HEK293T (cell line): Measurements from ENCODE around the gene FBXO34.

ENCODE experiments used
- CTCF ChIA-PET: fragments of 350-600 bp; formaldehyde crosslinking; extraction: SDS; loops from one replicate; lab custom pipeline; 2021; ENCODE audit warnings: antibody characterized with exemption, inconsistent platforms; lab: Yijun Ruan, JAX
- POLR2A ChIA-PET: fragments of 350-600 bp; formaldehyde crosslinking; extraction: SDS; loops from one replicate; lab custom pipeline; 2020; ENCODE audit warnings: antibody characterized with exemption, inconsistent platforms; lab: Yijun Ruan, JAX
- DNase-seq: peaks from one replicate; pipeline ENCODE4 v3.0.0; 2012; ENCODE audit warnings: mixed read lengths; ENCODE audit errors: extremely low spot score
- ARNT ChIP-seq: fragments of 450-650 bp; IDR thresholded peaks from 2 replicates; pipeline ENCODE4 v1.6.1; 2017; ENCODE audit warnings: mild to moderate bottlenecking
- BHLHE40 ChIP-seq: fragments of 450-650 bp; IDR thresholded peaks from 2 replicates; pipeline ENCODE4 v1.6.1; 2016; ENCODE audit warnings: mild to moderate bottlenecking, moderate library complexity, borderline replicate concordance
- CTBP1 ChIP-seq: fragments of 450-650 bp; IDR thresholded peaks from 2 replicates; pipeline ENCODE4 v1.6.1; 2016; ENCODE audit warnings: borderline replicate concordance
- ELF4 ChIP-seq: fragments of 450-650 bp; IDR thresholded peaks from 2 replicates; pipeline ENCODE4 v1.6.1; 2017; ENCODE audit warnings: antibody characterized with exemption
- FOXA1 ChIP-seq: fragments of 450-650 bp; IDR thresholded peaks from 2 replicates; pipeline ENCODE4 v1.6.1; 2016; ENCODE audit warnings: mild to moderate bottlenecking
- FOXK2 ChIP-seq: fragments of 450-650 bp; IDR thresholded peaks from 2 replicates; pipeline ENCODE4 v1.6.1; 2016; ENCODE audit warnings: mild to moderate bottlenecking
- FOXM1 ChIP-seq: fragments of 450-650 bp; IDR thresholded peaks from 2 replicates; pipeline ENCODE4 v1.6.1; 2017; ENCODE audit warnings: mild to moderate bottlenecking, borderline replicate concordance
- HDGF ChIP-seq: fragments of 450-650 bp; IDR thresholded peaks from 2 replicates; pipeline ENCODE4 v1.6.1; 2017; ENCODE audit warnings: antibody characterized with exemption, borderline replicate concordance
- L3MBTL2 ChIP-seq: fragments of 450-650 bp; conservative IDR thresholded peaks from 2 replicates; pipeline ENCODE4 v1.6.1; 2016; ENCODE audit warnings: mild to moderate bottlenecking
- LEF1 ChIP-seq: fragments of 450-650 bp; IDR thresholded peaks from 2 replicates; pipeline ENCODE4 v1.6.1; 2017; ENCODE audit warnings: mild to moderate bottlenecking, borderline replicate concordance
- NFRKB ChIP-seq: fragments of 450-650 bp; IDR thresholded peaks from 2 replicates; pipeline ENCODE4 v1.6.1; 2016; ENCODE audit warnings: mild to moderate bottlenecking, moderate library complexity
- SP1 ChIP-seq: fragments of 450-650 bp; IDR thresholded peaks from 2 replicates; pipeline ENCODE4 v1.6.1; 2017
- SUZ12 ChIP-seq: fragments of 450-650 bp; IDR thresholded peaks from 2 replicates; pipeline ENCODE4 v1.6.1; 2016; ENCODE audit warnings: mild to moderate bottlenecking
- TARDBP ChIP-seq: fragments of 450-650 bp; IDR thresholded peaks from 2 replicates; pipeline ENCODE4 v1.6.1; 2016
- ZNF384 ChIP-seq: fragments of 450-650 bp; IDR thresholded peaks from 2 replicates; pipeline ENCODE4 v1.6.1; 2016
- TF ChIP-seq, protein P1 (sequence below): fragments of 450-650 bp; IDR thresholded peaks from 2 replicates; pipeline ENCODE4 v1.6.1; 2016

The FBXO34 gene

DNA sequence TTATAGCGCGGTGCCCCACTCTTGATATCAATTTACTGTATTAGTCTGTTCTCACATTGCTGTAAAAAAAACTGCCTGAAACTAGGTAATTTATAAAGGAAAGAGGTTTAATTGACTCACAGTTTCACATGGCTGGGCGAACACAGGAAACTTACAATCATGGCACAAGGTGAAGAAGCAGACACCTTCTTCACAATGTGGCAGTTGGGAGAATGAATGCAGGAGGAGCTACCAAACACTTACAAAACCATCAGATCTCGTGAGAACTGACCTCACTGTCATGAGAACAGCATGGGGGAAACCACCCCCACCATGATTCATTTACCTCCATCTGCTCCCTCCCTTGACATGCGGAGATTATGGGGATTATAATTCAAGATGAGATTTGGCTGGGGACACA lies 42.3 kb downstream of the FBXO34 start:
- POLR2A ChIA-PET, result no interaction called here
- CTCF ChIA-PET, result no interaction called here
- no peak for DNase-seq
- TF ChIP-seq BHLHE40 (no peak), ELF4 (no peak), NFRKB (no peak), CTBP1 (no peak), LEF1 (no peak), L3MBTL2 (no peak), FOXM1 (no peak)

- ChIA-PET CTCF (no interaction called here), POLR2A (no interaction called here)
- TF ChIP-seq L3MBTL2 (no peak), FOXK2 (no peak), NFRKB (no peak), ELF4 (no peak), BHLHE40 (no peak), FOXM1 (no peak), SUZ12 (no peak), CTBP1 (no peak), TARDBP (no peak), LEF1 (no peak), ARNT (no peak), HDGF (no peak), FOXA1 (no peak), ZNF384 (no peak), SP1 (no peak)
- TF ChIP-seq, protein P1, sequence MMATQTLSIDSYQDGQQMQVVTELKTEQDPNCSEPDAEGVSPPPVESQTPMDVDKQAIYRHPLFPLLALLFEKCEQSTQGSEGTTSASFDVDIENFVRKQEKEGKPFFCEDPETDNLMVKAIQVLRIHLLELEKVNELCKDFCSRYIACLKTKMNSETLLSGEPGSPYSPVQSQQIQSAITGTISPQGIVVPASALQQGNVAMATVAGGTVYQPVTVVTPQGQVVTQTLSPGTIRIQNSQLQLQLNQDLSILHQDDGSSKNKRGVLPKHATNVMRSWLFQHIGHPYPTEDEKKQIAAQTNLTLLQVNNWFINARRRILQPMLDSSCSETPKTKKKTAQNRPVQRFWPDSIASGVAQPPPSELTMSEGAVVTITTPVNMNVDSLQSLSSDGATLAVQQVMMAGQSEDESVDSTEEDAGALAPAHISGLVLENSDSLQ, result no peak
- DNase-seq, result no peak
These were observed 43.2 kb downstream of the FBXO34 start for GRCh38 chr14:55314449-55314848.

DNA sequence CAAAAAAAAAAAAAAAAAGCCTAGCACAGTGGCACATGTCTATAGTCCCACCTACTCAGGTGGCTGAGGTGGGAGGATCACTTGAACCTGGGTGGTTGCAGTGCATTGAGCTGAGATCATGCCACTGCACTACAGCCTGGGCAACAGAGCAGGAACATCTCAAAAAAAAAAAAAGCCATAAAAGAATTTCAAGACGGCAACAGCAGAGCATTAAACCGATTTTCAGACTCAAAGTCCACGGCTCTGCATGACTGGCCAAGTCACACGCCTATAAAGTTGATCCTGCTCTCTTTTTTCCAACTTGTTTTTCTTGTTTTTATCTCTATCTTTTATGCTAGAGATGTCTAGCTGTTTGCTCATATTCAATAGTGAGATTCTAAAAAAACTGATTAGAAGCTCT lies 45.3 kb downstream of the FBXO34 start:
- CTCF ChIA-PET, result interaction anchor here (0.6 kb wide), 1 partner anchor 24 kb away, joined by 3 read pairs; no protein-coding TSS in a partner anchor

DNA sequence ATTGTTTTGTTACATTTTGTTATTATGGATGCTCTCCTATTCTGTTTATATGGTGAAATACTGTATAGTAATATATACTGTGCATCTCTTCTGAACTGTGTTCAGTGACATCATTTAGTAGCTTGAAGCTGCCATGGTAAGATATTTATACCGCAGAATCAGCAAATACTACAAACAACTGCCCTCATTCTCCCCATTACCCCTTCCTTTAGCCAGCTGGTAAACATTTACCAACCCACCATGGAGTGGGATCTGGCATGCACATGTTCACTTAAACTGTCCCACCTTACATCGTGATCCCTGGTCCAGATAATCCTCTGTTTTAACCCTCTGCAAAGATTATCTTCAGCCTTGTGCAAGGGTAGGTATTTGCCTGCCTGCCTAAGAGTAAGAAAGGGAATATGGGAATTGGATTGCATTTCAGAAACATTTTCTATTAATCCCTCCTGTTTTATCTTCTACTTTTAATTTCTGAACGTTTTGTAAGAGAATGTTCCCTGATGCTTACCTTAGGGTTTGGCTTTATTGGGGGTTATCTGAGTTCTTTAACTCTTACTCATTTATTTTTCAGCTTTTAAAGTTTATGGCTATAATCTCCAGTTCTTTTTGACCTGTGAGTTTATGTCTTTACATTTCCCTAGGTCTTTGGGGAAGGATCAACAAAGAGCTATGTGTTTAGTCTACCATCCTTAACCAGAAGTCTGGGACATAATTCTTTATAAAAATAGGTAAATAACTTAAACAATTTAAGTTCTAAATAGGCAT lies 46.5 kb downstream of the FBXO34 start:
- DNase-seq, result no peak
- TF ChIP-seq SP1, result no peak
- no peak for TF ChIP-seq SUZ12
- no peak for TF ChIP-seq BHLHE40
- TF ChIP-seq L3MBTL2, result no peak
- TF ChIP-seq, protein P1, result no peak
- CTCF ChIA-PET, result interaction anchor here (1.1 kb wide), 1 partner anchor 8 kb away, joined by 3 read pairs; no protein-coding TSS in a partner anchor
- POLR2A ChIA-PET, result no interaction called here

More for the DNA sequence above, 45.3 kb downstream of the FBXO34 start:
- TF ChIP-seq FOXM1 (no peak), ZNF384 (no peak), HDGF (no peak), FOXK2 (no peak), SUZ12 (no peak), ELF4 (no peak), CTBP1 (no peak), LEF1 (no peak), ARNT (no peak), BHLHE40 (no peak), SP1 (no peak), L3MBTL2 (no peak), NFRKB (no peak), FOXA1 (no peak), TARDBP (no peak)
- TF ChIP-seq, protein P1, result no peak
- DNase-seq, result no peak
- POLR2A ChIA-PET, result no interaction called here

- TF ChIP-seq SUZ12, result no peak
- TF ChIP-seq ELF4, result no peak
- TF ChIP-seq CTBP1, result no peak
- no peak for TF ChIP-seq SP1
- TF ChIP-seq BHLHE40, result no peak
- TF ChIP-seq, protein P1, result no peak
- TF ChIP-seq NFRKB, result no peak
- TF ChIP-seq FOXM1, result no peak
- TF ChIP-seq ZNF384, result no peak
- no peak for TF ChIP-seq L3MBTL2
- TF ChIP-seq TARDBP, result no peak
- no peak for TF ChIP-seq ARNT
- TF ChIP-seq LEF1, result no peak
- no peak for TF ChIP-seq HDGF
- no peak for TF ChIP-seq FOXK2
- TF ChIP-seq FOXA1, result no peak
- ChIA-PET CTCF (interaction anchor here (1.1 kb wide), 1 partner anchor 8 kb away, joined by 3 read pairs; no protein-coding TSS in a partner anchor), POLR2A (no interaction called here)
- no peak for DNase-seq
These were observed 47.5 kb downstream of the FBXO34 start for GRCh38 chr14:55318694-55319093.
